ENCODE results near the gene OSBPL5.
A peak's percentile ranks its signal among the peaks of the same experiment; 100 is the strongest.

Gene OSBPL5, protein sequence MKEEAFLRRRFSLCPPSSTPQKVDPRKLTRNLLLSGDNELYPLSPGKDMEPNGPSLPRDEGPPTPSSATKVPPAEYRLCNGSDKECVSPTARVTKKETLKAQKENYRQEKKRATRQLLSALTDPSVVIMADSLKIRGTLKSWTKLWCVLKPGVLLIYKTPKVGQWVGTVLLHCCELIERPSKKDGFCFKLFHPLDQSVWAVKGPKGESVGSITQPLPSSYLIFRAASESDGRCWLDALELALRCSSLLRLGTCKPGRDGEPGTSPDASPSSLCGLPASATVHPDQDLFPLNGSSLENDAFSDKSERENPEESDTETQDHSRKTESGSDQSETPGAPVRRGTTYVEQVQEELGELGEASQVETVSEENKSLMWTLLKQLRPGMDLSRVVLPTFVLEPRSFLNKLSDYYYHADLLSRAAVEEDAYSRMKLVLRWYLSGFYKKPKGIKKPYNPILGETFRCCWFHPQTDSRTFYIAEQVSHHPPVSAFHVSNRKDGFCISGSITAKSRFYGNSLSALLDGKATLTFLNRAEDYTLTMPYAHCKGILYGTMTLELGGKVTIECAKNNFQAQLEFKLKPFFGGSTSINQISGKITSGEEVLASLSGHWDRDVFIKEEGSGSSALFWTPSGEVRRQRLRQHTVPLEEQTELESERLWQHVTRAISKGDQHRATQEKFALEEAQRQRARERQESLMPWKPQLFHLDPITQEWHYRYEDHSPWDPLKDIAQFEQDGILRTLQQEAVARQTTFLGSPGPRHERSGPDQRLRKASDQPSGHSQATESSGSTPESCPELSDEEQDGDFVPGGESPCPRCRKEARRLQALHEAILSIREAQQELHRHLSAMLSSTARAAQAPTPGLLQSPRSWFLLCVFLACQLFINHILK

DNA sequence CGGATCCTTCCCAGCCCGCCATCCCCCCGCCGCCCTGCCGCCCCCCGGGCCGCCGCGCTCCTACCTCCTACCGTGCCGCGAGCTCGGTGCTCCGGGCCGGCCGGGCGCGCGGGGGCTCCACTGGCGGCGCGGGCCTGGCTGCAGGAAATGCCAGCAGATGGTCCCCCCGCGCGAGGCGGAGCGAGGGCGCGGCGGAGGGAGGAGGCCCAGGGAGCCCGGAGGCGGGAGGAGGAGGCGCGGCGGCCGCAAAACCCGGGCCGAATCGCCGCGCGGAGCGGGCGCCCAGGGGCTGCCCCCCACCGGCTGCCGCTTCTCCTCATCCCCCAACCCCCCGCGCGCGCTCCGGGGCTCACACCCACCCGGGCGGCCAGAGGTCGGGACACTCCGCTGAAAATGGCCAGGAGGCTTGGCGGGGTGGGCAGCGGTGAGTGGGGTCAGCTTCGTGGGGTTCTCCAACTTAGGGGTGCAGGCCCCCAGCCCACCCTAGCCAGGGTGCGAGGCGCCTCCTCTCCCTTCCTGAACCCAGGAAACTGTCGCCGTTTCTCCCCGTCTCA is at the start of gene OSBPL5:
OSBPL5 (minus strand) TSS at position 159 of the 554 bp plus-strand sequence. CDS start 36,162 bp downstream, outside the sequence.
- H3K27me3 ChIP-seq, result peaks cover 33% of the 10 kb centered on the region
- peak within 1 kb of the TSS; percentile 49 to 52 for H3K4me3 ChIP-seq (ENCODE audit: low read depth in 1 of 2, low read length in 1 of 2)
- H3K9me3 ChIP-seq, result no peaks in the 10 kb centered on the region
- no peaks in the 10 kb centered on the region for H3K36me3 ChIP-seq
- no peak within 1 kb of the TSS for H3K27ac ChIP-seq
- peaks cover 32 to 47% of the 10 kb centered on the region in 2 experiments for H3K4me1 ChIP-seq (ENCODE audit: control insufficient read depth in 1 of 2, insufficient read depth in 1 of 2, low read depth in 1 of 2, low read length in 1 of 2)
- TF ChIP-seq, protein P1, sequence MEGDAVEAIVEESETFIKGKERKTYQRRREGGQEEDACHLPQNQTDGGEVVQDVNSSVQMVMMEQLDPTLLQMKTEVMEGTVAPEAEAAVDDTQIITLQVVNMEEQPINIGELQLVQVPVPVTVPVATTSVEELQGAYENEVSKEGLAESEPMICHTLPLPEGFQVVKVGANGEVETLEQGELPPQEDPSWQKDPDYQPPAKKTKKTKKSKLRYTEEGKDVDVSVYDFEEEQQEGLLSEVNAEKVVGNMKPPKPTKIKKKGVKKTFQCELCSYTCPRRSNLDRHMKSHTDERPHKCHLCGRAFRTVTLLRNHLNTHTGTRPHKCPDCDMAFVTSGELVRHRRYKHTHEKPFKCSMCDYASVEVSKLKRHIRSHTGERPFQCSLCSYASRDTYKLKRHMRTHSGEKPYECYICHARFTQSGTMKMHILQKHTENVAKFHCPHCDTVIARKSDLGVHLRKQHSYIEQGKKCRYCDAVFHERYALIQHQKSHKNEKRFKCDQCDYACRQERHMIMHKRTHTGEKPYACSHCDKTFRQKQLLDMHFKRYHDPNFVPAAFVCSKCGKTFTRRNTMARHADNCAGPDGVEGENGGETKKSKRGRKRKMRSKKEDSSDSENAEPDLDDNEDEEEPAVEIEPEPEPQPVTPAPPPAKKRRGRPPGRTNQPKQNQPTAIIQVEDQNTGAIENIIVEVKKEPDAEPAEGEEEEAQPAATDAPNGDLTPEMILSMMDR (IDR thresholded peaks at IDR 0.05), result no peak

DNA sequence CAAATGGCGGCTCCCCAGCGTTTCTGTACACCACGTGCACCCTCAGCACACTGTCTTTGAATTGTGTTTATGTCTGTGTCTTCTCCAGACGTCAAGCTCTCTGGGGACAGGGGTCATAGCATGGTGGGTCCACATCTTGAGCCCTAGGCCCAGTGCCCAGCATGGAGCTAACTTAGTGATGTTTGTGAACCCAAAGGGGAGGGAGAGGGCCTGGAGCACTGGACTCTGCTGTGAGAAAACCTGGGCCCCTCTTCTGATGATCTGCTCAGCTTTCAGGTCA is 49.2 kb upstream of the OSBPL5 start:
- Histone ChIP-seq H3K4me3 (ENCODE audit: low read depth in 1 of 2, low read length in 1 of 2) (no peak overlapping the region), H3K9me3 (no peaks in the 10 kb centered on the region), H3K27ac (no peak overlapping the region), H3K36me3 (no peaks in the 10 kb centered on the region), H3K27me3 (peaks cover 44% of the 10 kb centered on the region), H3K4me1 (ENCODE audit: control insufficient read depth in 1 of 2, insufficient read depth in 1 of 2, low read depth in 1 of 2, low read length in 1 of 2) (no peaks in the 10 kb centered on the region)
- TF ChIP-seq, protein P1 (IDR thresholded peaks at IDR 0.05), result no peak

DNA sequence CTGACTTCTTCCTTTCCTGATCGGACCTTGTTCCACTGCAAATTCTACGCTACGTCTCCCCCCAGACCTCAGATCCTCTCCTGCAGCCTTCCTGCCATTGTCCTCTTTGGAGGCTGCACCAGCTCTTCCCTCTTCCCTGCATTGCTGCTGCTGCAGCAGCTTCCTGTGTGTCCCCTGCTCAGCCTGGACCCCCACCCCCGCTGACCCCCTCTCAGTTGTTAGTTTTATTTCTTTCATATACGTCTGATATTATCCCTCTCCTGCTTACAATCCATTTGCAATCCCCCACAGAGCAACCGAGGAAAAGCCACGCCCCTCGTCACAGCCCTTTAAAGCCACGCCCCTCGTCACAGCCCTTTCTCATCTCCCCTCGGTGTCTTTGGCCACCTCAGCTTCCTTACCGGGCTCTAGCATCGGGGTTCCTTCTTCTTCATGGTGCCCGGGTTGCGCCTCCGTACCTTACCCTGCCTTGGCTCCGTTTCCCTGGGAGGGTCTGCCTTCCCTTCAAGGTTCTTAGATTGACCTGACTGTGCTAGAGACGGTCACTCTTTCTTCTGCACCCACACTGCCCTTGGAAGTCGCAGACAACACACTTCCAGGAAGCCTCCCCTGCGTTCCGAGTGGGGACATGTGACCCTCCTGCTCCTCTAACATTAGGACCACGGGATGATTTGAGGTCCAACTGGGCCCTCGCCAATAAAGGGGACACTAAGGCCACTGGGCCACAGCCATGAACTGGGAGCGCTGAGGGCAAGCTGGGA is 48.7 kb upstream of the OSBPL5 start:
- TF ChIP-seq, protein P1 (IDR thresholded peaks at IDR 0.05), result no peak

DNA sequence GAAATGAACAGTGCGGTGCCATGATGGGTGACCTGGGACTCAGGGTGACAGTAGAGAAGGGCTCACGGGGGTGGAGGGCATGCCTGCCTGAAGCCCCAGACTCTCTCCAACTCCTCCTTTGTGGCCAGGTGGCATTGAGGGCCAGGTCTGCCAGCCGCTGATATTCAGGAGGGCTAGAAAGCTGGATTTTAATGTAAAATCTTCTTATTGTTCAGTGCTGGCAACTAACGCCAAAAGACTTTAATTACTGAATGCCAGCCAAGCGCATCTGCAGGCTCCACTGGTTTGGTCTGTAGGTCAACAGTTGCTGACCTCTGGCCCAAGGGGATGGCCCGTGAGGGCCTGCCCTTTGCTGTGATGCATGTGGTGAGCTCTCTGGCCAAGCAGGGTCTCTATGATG is 43.2 kb upstream of the OSBPL5 start:
- TF ChIP-seq, protein P1 (IDR thresholded peaks at IDR 0.05), result no peak
- H3K27me3 ChIP-seq, result peaks cover 39% of the 10 kb centered on the region
- H3K9me3 ChIP-seq, result no peaks in the 10 kb centered on the region
- H3K27ac ChIP-seq, result no peak overlapping the region
- H3K4me3 ChIP-seq (ENCODE audit: low read depth in 1 of 2, low read length in 1 of 2), result no peak overlapping the region
- no peaks in the 10 kb centered on the region for H3K4me1 ChIP-seq (ENCODE audit: control insufficient read depth in 1 of 2, insufficient read depth in 1 of 2, low read depth in 1 of 2, low read length in 1 of 2)
- no peaks in the 10 kb centered on the region for H3K36me3 ChIP-seq

More for the DNA sequence above, 48.7 kb upstream of the OSBPL5 start:
- no peak overlapping the region for H3K27ac ChIP-seq
- no peaks in the 10 kb centered on the region for H3K36me3 ChIP-seq
- no peaks in the 10 kb centered on the region for H3K4me1 ChIP-seq (ENCODE audit: control insufficient read depth in 1 of 2, insufficient read depth in 1 of 2, low read depth in 1 of 2, low read length in 1 of 2)
- H3K27me3 ChIP-seq, result peaks cover 40% of the 10 kb centered on the region
- no peak overlapping the region for H3K4me3 ChIP-seq (ENCODE audit: low read depth in 1 of 2, low read length in 1 of 2)
- H3K9me3 ChIP-seq, result no peaks in the 10 kb centered on the region

DNA sequence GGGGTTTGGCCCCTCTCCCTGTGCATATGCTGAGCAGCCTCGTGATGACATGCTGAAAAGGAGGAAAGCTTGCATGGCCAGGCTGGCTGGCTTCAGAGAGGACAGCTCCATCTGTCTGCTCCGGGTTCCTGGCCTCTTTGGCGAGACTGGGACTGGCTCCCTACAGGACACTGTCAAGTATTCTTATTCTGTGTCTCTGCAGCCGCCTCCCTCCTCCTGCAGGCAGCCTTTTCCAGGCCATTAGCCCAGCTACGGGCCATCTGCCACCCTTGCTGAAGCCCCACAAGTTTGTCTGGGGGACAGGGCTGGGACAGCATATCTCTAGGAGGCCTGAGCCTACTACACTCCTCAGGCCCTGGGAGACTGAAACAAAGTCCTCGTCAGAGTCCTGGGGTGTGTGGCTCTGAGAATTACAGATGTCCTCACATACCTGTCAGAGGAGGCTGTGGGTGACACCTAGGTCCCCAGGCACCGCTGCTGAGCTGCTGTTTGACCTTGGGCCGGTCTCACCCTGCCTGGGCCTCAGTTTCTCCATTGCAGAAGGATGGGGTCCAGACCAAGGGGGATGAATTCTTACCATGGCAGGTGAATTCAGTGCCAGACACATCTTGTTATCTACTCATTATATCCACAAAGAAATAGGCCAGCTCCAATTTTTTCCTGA is 42.5 kb upstream of the OSBPL5 start:
- Histone ChIP-seq H3K9me3 (no peaks in the 10 kb centered on the region), H3K36me3 (no peaks in the 10 kb centered on the region), H3K4me3 (ENCODE audit: low read depth in 1 of 2, low read length in 1 of 2) (no peak overlapping the region), H3K27me3 (peaks cover 39% of the 10 kb centered on the region), H3K4me1 (ENCODE audit: control insufficient read depth in 1 of 2, insufficient read depth in 1 of 2, low read depth in 1 of 2, low read length in 1 of 2) (no peaks in the 10 kb centered on the region), H3K27ac (no peak overlapping the region)
- TF ChIP-seq, protein P1 (IDR thresholded peaks at IDR 0.05), result no peak

Measured in neutrophil (primary cell).